Upper lobe of left lung (tissue), 4 donors: ENCODE measurements around the gene RCN2.

Source experiments
- EP300 ChIP-seq, 4 donors: sonication (generic); formaldehyde crosslinking; IDR thresholded peaks; one replicate each; pipeline ENCODE4 v1.5.1; 2017; ENCODE audit warnings: antibody characterized with exemption in 4 of 4, control low read depth in 2 of 4
- POLR2A ChIP-seq, 4 donors: fragments of 450-650 bp; IDR thresholded peaks; one replicate each; pipeline ENCODE4 v1.5.1; 2016 to 2017; ENCODE audit warnings: antibody characterized with exemption in 4 of 4, mild to moderate bottlenecking in 2 of 4

DNA sequence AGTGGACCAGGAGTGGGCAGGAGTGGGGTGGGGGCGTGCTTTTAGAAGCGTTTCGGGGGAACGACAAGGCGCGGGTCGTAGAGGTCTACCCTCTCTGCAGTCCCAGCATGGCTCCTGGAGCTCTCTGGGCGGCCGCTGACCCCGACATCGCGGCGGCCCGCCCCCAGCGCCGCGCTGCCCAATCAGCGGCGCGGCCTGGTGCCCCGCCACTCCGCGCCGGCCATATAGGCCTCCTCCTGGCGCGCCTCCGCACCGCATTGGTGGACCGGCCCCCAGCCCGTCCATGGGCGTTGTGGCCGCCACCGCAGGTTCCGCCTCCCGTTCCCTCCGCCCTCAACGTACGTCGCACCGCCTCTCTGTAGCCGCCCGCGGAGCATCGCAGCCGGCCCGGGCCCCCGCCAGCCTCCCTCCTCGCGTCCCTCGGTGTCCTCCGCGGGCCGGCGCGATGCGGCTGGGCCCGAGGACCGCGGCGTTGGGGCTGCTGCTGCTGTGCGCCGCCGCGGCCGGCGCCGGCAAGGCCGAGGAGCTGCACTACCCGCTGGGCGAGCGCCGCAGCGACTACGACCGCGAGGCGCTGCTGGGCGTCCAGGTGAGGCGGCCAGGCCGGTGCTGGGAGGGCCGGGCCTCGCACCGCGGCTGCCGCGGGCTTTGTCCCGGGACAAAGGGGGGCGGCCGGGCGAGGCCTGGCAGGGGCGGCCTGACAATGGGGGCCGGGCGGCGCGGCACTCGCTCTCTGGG, at the start of gene RCN2:
- TF ChIP-seq EP300 (IDR thresholded peaks at IDR 0.05) (no peak), POLR2A (IDR thresholded peaks at IDR 0.05) (peak in 3 of 4 donors; percentile 58 to 97 (median 96))
